Fibroblast of the aortic adventitia (primary cell): ENCODE data around the gene MED25. TPM values are rescaled to one million over a fixed set of nuclear protein-coding genes. Genes with fewer than 3 reads are reported as not detected.

Experiments used
- DNase-seq: peaks from one replicate; pipeline ENCODE4 v3.0.0-alpha.2; 2010; ENCODE audit warnings: low read depth
- H3K4me3 ChIP-seq: 2 replicates; pipeline ENCODE4 v1.5.1; 2011; ENCODE audit warnings: low read depth, mild to moderate bottlenecking, control low read depth, low read length, moderate library complexity
- CTCF ChIP-seq: IDR thresholded peaks from 2 replicates; pipeline ENCODE4 v1.5.1; 2011; ENCODE audit warnings: mild to moderate bottlenecking, low read length, control low read depth, inconsistent platforms; ENCODE audit not compliant: insufficient read depth
- total RNA-seq: library from RNA; depleted of rRNA; stranded (reverse); fragments of >200 nt; gene quantifications from 2 replicates; pipeline ENCODE4 v1.2.3, GENCODE V29; 2012; ENCODE audit warnings: low replicate concordance

The MED25 gene
- total RNA-seq, 1 donor, result 21.7 TPM

- no peak for TF ChIP-seq CTCF
- peak overlapping the region; percentile 90 for H3K4me3 ChIP-seq
- no peak for DNase-seq
Measured at GRCh38 chr19:49851456-49852259, 33.6 kb downstream of the MED25 start.

- H3K4me3 ChIP-seq, result peak overlapping the region; percentile 90
- no peak for TF ChIP-seq CTCF
- DNase-seq, result no peak
Measured at GRCh38 chr19:49852631-49853126, 34.6 kb downstream of the MED25 start.

- TF ChIP-seq CTCF, result no peak
- no peak for DNase-seq
- no peak overlapping the region for H3K4me3 ChIP-seq
Measured at GRCh38 chr19:49853852-49854377, 35.8 kb downstream of the MED25 start.

GRCh38 chr19:49854378-49855263, 36.5 kb downstream of the MED25 start:
- no peak for TF ChIP-seq CTCF
- no peak overlapping the region for H3K4me3 ChIP-seq
- DNase-seq, result no peak

GRCh38 chr19:49855277-49855675, 37.2 kb downstream of the MED25 start:
- no peak overlapping the region for H3K4me3 ChIP-seq
- no peak for DNase-seq
- TF ChIP-seq CTCF, result no peak

GRCh38 chr19:49855676-49856573, 37.8 kb downstream of the MED25 start:
- TF ChIP-seq CTCF, result no peak
- no peak for DNase-seq

More at GRCh38 chr19:49855676-49856573, 37.8 kb downstream of the MED25 start:
- H3K4me3 ChIP-seq, result no peak overlapping the region
